Measurements from ENCODE around the gene RAP1A. TPM values are rescaled to one million over a fixed set of nuclear protein-coding genes. Genes with fewer than 3 reads are reported as not detected.

Gene RAP1A
- total RNA-seq, 1 donor from 2014 or later = 135 TPM

DNA sequence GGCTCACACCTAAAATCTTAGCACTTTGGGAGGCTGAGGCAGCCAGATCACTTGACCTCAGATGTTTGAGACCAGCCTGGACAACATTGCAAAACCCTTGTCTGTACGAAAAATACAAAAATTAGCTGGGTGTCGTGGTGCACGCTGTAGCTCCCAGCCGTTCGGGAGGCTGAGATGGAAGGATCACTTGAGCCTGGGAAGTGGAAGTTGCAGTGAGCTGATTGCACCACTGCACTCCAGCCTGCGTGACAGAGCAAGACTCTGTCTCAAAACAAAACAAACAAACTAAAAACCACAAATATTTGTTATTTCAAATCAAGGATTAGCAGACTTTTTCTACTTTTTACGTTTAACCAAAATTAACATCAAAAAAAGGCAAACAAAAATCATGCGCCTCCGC, 88.3 kb downstream of the RAP1A start:
- intact Hi-C loops (cut with micrococcal nuclease) = no loop called here

DNA sequence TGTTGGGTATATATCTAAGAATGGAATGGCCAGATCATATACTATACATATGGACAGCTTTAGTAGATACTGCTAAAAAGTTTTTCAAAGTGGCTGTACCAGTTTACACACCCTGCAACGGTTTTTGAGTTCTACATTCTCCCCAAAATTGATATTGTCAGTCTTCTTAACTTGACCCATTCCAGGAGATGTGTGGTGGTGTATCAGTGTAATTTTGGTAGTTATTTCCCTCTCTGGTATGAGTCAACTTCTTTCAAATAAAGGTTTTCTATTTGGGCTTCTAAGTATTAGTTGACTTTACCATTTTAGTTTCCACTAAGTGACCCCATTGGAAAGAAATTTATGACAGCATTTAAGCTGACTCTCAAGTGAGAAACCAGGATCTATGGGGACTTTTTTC, 90.4 kb downstream of the RAP1A start:
- intact Hi-C loops (cut with micrococcal nuclease) = no loop called here

DNA sequence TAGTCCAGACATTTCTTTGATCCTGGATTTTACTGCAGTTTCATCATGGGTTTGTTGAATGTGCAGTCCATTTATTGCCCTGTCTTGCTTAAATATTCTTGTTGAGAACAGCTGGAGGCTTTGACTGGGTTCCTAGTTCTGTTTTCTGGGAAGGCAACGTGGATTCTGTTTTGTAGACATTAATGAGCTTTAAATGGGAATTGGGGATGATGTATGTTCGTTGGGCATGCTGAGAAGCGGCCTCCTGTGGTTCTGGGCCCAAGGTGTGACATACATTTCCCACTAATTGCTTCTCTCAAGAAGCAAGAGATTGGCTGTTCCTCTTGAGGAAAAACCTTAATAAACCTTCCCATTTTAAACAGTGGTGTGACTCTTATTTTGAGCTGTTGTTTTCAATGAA, 96.7 kb downstream of the RAP1A start:
- intact Hi-C loops (cut with micrococcal nuclease) = loop anchor here (2.0 kb wide), 1 partner anchor 22 kb away; the partner anchor contains the start of gene INKA2

DNA sequence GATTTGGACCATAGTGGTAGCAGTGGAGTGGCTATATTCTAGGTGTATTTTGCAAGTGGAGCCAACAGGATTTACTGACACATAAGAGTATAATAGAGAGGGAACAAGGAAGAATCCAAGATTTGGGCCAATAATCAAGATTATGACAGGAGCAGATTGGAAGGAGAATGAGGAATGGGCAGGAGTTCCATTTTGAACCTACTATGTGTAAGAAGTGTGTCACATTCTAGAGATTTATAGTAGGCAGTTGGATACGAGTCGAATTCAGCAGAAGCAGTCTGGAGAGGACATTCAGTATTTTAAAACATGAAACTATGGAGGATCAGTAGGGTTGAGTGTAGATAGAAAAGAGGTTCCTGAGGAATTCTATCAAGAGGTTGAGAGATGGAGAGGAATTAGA, 97.9 kb downstream of the RAP1A start:
- intact Hi-C loops (cut with micrococcal nuclease) = loop anchor here (2.0 kb wide), 1 partner anchor 21 kb away; the partner anchor contains the start of gene INKA2

DNA sequence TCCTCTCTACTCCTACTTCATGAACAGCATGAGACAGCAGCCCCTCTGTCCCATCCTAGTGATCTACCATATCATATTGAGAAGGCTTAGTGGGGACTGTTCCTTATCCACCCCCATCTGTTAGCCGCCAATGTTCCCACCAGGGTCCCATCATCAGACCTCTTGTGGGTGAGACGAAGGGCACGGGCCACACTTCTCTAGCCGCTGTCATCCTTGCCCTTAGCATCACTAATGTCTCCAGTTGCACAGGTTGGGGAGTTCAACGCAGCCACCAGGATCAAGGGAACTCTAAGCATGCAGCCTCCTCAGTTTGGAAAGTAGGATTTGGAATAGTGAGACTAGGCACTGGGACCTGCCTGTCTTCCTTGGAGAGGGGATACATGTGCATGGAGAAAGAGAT, 99.5 kb downstream of the RAP1A start:
- intact Hi-C loops (cut with micrococcal nuclease) = no loop called here

DNA sequence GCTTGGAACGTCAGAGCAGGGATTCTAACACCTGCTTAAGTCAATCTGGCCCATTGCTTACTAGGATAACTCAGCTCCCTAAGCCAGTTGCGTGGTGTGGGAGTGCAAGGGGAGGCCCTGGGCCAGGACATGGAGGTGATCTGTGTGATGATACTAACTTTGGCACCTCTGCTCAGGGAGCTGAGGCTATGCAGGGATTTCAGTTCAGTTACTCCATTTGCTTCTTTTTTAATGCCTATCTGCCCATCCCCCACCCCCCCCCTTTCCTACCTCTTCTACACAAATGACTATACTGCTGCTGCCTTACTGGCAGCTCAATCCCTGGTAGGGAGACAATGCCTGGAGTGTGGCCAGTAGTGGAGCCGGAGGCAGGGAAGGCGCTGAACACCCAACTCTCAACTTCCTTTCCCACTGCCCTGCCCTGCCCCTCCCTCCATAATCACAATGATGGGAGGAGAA, 100.1 kb downstream of the RAP1A start:
- intact Hi-C loops (cut with micrococcal nuclease) = no loop called here

DNA sequence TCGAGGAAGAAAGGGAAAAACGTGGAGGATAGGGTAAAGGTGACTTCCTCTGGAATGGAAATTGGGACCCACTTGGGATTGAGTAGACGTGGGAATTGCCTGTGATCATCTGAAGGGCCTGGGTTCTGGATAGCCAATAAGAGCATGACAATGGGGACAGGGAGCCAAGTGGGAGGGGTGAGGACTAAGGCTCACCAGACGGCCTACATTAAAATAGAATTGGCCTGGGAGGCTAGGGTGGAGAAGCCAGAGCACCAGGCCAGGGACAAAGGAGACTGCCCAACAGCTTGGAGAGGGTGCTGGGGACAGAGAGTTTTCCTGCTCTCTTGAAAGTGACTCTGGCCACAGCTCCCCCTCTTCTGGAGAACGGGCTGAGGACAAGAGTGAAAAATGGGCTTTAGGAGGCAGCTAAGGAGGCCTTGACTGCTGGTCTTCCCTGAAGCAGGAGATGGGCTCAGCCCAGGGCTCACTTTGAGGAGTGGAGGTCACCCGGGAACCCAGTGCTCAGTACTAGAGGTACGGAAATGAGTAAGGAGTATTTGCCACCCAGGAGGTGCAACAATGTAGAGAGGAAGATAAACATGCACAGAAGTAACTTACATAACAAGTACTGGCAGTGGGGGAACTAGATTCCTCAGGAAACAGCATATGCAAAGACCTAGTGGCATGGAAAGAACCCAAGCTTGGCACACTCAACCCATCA, 100.8 kb downstream of the RAP1A start:
- intact Hi-C loops (cut with micrococcal nuclease) = no loop called here

DNA sequence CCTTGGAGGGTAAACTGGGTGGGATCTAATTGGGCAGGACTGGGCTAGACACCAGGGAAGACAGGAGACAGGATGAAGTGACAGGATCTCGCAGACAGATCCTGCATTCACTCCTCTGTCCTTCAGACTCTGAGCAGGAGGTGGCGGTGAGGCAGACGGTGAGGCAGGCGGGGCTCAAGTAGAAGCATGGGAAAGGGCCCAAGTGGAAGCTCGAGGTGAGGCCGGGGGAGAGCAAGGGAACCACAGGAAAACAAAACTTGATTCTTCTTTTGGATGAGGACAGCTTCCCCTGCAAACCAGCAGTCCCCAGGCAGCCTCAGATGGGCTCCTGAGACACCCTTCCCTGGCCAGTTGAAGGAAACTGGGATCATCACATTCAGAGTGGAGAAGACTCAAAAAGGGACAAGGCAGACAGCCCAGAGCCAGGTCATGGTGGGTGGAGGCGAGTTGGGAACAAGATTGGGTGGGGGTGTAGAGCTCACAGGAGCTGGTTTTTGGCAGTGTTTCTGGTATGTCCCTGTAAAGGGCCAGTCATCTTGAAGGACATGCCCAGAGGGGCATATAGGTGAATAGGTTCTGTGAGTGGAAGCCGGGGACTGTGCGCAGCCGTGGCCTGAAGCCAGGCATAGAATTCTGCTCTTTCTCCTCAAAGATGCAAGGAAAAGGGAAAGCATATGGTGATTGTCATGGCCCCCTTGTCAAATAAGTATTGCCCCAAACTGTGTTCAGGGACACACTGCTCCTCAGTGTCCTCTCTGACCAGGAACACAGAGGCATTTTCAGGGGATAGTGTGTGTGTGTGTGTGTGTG, 101.6 kb downstream of the RAP1A start:
- intact Hi-C loops (cut with micrococcal nuclease) = no loop called here

DNA sequence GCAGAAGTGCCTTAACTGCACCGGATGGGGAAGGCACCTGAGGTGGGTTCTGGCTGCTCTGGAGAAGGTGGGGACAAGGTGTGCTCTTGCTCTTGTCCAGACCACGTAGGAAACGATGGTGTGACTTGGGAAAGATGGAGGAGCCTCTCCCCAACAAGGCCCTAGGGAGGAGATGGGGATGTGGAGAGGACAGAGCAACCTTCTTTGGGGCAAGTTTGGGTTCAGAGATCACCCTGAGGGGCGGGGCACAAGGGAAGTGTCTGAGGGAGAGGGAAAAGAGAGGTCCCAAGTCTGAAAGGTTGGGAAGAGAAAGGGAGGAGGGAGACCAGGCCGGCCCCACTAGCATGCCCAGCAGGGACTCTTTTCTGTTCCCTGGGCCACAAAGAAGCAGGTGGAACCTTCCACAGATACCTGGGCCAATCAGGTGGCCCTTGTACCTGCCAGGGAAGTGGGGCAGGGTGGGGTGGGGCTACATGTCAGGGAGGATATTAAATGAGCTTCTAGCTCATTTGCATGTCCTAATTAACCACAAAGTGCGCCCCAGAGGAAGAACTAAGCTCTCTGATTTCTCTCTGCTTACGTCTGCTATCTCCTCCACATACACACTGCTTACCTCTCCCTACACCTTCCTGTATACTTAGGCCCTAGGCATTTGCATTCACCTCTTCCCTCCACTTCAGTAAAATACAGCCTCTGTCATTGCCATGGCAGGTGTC, 103.7 kb downstream of the RAP1A start:
- intact Hi-C loops (cut with micrococcal nuclease) = no loop called here

DNA sequence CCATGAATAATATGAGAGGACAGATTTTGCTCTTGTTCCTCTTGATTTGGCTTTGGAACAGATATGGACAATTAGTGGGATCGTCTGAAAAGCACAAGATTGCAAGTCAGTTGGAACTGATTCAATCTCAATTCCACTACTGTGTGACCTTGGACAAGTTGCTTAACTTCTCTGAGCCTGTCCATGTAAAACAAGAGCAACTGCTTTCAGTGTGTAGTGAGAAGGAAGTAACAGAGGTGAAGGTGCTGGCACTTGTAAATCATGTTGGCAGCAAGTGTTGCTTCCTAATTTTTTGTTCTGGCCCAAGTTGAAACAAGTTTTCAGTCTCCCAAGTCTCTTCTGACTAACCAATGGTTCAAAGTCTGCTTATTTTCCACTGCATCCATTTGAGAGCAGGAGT, 104.3 kb downstream of the RAP1A start:
- intact Hi-C loops (cut with micrococcal nuclease) = no loop called here

DNA sequence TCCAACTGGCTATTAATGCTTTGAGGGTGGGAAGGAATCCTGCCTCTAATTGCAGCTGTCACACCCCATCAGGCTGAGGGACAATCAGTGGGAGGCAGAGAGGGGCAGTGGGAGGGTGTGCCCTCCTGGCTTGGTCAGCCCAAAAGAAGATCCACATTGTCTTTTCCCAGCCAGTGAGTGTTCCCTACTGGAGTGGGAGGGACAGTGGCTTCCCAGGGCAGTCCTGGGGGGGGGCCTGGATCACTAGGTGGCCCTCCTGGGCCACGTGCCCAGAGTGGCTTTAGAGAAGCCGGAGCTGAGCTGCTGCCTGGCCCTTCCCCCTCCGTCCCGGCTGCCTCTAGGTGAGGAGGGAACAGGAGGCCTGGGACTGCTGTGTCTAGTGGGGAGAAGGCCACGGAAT, 105.6 kb downstream of the RAP1A start:
- intact Hi-C loops (cut with micrococcal nuclease) = no loop called here

DNA sequence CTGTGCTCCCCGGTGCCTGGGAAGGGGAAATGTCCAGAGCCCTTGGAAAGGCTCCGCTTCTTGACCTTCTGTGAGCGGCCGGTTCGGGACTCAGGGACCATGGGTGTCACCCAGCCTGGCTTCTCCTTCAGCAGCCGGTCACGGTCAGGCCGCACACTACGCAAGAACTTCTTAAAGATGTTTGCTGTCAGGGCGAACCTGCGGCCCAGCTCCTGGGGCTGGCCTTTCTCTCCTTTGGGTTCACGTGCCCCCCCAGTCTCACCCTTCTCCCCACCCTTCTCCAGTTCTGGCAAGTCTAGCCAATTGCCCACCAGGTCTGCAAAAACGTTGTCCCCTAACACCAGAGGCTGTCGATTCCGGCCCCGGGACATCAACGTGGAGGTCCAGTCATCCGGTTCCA, 107.5 kb downstream of the RAP1A start:
- intact Hi-C loops (cut with micrococcal nuclease) = no loop called here

DNA sequence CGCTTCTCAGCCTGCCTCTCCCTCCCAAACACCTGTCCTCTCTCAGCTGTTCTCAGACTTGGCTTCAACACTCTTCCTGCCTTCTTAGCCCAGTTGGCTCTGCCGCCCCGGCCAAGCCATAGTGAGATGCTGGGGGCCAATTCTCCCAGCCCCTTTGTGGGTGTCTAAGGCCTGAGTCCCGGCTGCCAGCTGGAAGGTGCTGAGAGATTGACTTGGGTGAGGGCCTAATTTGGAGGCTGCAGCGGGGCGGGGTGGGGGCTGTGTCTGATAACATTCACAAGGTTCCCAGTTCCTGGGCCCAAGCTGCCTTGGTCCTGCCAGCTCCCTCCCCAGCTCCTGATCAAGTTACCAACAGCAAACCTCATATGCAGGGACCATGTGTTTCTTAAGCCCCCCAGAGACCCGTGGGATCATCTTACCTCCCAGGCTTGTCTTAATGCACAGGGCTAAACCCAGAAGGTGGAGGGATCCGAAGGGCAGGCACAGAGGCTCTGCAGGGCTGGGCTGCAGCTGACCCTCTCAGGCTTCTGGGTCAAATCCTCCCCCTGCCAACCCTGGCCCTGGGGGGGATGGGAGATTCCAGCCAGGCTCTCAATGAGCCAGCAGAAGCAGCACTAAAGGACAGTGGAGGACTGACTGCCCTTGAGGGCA, 109.8 kb downstream of the RAP1A start:
- intact Hi-C loops (cut with micrococcal nuclease) = no loop called here

DNA sequence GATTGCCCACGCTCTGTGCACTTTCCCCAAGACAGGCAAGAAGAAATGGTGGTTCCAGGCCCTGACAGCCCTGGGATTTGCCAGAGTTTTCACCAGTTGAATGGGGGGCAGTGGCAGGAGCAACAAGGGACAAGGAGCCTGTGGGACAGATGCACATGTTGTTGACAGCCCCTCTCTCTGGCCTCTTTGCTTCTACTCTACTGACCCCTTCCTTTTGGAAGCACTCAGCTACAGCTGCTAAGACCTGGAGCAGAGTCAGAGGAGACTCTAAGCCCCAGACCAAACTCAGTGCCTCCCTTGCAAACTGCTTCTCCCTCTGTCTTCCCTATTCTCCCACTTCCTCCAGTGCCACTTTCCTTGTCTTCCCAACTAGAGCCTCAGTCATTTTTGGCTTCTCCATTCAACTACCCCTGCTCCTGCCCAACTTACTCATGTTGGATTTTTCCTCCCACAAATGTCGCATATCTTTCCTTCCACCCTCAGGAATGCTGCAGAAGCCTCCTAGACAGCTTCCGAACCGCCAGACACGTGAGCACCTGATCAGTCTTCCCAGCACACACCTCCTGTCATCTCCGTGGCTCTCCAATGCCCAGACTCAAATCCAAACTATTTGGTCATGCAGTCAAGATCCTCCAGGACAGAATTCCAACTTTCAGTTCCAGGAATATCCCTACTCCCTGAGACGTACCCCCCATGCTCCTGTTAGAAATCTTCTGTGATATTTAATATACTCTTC, 110.5 kb downstream of the RAP1A start:
- intact Hi-C loops (cut with micrococcal nuclease) = no loop called here

DNA sequence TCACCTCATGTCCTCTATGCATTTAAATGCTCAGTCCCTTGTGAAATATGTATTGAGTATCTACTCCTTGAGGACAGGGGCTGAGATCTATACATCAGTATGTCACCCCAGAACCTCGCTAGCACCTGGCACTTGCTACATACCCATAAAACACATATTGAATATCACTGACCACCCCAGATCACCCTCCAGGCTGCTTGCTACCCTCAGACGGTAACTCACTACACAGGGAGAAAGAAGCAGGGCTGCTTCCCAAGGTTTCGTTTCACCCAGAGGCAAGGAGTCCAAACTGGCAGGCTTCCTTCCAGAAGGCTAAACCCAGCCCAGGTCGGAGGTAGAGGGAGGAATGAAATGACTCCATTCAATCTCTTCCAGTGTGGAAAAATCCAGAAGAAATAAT, 111.1 kb downstream of the RAP1A start:
- intact Hi-C loops (cut with micrococcal nuclease) = no loop called here

DNA sequence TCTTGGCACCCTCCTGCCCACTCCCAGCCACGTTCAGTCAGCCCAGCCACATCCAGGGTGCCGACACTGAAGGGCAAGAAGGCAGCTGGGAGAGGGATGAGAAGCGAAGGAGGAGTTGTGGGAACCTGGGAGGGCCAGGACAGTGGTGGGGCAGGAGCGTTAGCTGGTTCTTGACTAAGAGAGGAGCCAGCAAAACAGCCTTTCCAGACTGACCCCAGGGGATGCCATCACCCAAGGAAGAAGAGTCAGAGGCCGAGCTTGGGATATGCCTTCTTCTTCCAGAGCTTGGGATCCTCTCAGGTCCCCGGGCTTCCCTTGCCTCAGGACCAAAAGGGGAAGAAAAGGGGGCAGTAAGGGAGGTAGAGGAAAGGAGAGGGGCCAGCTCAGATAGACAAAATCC, 112.4 kb downstream of the RAP1A start:
- intact Hi-C loops (cut with micrococcal nuclease) = no loop called here

DNA sequence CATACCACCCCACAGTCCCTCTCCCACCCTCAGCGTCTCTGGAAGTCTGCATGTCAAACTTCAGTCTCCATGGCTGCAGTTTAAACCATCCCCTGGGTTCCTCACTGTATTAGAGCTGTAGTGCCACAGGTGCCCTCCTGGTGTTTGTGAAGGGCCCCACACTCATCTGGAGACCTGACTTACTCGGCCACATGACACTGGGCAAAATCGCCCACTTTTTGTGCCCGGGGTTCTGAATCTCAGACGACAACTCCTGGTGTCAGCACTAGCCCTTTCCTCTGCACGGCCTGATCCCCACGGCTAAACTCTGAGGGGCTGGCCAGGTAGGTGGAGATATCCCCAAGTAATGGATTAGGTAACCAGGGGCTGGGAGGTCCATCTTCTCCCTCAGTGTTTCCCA, 113.1 kb downstream of the RAP1A start:
- intact Hi-C loops (cut with micrococcal nuclease) = no loop called here

DNA sequence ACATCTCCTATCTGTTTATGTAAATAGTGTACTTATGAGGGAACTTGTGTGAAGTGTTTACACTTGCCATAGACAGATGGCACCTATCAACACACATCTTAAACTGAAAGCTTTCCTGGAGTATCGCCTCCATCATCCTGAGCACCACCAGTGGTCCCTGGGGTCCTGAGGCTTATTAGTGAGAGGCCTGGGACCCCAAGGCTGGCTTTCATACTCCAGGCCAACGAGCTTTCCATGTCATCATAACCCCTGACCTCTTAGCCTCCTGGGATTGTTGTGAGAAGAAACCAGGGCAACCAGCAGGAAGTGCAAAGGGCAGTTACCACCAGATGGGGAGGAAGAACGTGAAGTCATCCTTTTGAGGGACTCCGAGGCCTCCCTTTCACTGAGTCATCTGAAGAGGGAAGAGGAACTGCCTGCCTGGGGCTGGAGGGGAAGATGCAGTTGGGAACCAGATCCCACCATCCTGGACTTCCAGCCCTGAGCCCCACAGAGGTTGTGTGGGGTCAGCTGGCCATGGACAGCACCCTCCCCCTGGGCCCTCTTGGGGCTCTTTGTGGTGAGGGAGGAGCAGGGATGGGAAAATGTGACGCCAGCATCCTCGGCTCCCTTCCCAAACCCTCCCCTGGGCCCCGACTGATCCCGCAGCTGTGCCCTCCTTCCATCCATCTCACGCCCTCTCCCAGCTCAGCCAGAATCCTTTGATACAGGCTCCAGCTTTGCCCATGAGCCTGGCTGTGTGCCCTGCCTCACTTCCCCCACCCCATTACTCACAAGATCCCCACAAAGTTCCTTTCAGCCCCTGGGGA, 113.8 kb downstream of the RAP1A start:
- intact Hi-C loops (cut with micrococcal nuclease) = no loop called here

DNA sequence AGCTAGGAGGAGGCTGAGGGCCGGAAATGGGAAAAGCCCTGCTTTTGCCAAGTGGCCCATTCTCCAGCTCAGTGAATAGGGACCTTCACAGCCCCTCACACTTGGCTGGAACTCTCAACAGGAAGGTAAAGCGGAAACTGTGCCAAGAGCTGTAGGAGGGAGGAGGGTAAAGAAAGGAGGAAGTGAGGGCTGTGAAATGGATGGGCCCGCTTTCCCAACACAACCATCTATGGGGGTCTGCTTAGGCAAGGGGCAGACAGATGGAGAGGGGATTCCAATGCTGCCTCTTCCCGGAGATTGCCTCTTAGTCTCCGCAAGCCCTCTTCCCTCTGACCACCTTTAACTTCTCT, 114.4 kb downstream of the RAP1A start:
- intact Hi-C loops (cut with micrococcal nuclease) = no loop called here

DNA sequence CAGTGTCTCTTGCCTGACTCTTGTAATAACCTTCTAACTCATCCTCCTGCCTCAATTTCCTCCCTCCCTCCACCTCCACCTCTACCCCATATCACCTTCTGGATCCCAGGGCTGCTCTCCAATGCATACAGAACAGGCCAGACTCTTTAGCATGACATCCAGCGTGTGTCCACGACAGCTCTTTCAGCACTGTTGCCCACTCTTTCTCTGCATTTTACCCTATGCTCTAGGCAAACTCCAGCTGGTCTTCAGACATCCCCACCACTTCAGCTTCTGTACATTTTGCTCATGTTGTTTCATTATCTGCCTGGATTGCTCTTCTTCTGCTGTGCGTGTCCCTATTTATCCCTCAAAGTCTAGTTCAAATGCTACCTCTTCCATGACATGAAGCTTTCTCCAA, 114.8 kb downstream of the RAP1A start:
- intact Hi-C loops (cut with micrococcal nuclease) = no loop called here
